DMS53 (cell line): Measurements from ENCODE around the gene SLC24A4.
A peak's percentile ranks its signal among the peaks of the same experiment; 100 is the strongest.

Source experiments
- DNase-seq: peaks from one replicate; lab custom pipeline; 2025; lab: John Stamatoyannopoulos, UW

SLC24A4 gene

GRCh38 chr14:92316176-92316575 is 6.8 kb upstream of the SLC24A4 start:
- DNase-seq = no peak

DNA sequence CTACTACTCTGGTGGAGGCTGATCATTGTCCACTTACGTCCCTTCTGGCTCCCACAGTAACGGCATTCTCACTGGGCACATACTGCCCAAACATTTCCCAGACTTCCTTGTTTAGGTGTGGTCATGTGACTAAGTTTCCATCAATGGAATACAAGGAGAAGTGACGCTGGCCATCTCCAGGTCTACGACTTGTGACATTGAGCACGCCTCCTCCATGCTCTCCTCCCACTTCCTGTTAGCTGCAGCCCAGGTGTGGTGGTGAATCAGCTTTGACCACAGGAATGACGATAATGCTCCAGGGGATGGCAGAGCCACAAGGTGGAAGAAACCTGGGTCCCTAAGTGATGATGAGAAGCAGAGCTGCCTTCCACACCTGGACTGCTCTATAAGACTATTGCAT is 6.0 kb upstream of the SLC24A4 start:
- DNase-seq = peak; percentile 43

DNA sequence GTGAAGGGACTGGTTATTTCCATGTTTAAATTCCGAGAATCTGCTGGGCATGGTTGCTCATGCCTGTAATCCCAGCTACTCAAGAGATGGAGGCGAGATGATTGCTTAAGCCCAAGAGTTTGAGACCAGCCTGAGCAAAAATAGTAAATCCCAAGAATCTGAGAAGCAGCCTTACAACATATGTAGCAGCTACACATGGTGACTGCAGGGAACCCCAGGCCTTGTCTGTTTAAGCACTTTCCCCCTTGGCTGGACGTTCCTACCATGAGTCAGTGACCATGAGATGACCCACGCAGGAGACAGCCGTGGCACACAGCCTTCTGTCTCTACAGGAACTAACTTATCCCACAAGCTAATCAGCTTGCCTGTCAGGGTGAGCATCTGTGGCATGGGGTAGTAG is 5.5 kb upstream of the SLC24A4 start:
- no peak for DNase-seq

DNA sequence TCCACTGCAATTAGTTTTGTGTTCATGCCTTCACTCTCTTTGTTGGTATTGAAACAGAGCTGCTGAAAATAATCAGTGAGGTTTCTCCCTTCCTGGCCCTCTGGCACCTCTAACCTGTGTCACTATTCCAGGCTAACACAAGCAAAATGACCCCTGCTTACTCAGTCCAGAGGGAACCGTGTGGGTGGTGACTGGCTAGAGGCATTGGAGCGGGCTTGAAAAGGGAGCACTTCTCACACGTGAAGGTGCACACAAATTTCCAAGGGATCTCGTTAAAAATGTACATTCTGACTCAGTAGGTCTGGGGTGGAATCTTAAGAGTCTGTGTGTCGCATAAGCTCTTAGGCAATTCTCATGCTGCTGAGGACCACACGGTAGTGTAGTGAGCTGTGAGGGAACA is 1.3 kb upstream of the SLC24A4 start:
- no peak for DNase-seq

GRCh38 chr14:92322516-92322915 is 449 bp upstream of the SLC24A4 start:
- no peak for DNase-seq

- DNase-seq = no peak
Observed at GRCh38 chr14:92323916-92324818, 1.2 kb downstream of the SLC24A4 start.

DNA sequence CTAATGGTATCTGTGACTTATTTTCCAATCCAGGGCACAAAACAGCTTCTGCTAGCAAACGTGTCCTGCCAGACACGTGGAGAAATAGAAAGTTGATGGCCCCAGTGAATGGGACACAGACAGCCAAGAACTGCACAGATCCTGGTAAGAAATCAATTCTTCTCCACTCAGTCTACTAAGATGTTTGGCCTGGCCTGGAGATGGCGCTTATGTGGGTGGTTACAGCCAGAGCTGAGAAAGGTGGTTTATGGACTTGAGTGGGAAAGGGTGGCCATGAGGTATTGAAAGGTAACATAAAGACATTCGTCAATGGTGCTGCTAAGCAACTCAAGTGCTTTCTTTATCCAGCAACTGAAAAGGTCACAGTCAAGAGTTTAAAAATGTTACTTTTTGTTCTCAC is 2.9 kb downstream of the SLC24A4 start:
- peak; percentile 6 for DNase-seq

GRCh38 chr14:92328664-92329255 is 5.8 kb downstream of the SLC24A4 start:
- DNase-seq = no peak

- DNase-seq = no peak
Observed at GRCh38 chr14:92334050-92334449, 11.1 kb downstream of the SLC24A4 start.

GRCh38 chr14:92336363-92336762 is 13.4 kb downstream of the SLC24A4 start:
- no peak for DNase-seq

DNA sequence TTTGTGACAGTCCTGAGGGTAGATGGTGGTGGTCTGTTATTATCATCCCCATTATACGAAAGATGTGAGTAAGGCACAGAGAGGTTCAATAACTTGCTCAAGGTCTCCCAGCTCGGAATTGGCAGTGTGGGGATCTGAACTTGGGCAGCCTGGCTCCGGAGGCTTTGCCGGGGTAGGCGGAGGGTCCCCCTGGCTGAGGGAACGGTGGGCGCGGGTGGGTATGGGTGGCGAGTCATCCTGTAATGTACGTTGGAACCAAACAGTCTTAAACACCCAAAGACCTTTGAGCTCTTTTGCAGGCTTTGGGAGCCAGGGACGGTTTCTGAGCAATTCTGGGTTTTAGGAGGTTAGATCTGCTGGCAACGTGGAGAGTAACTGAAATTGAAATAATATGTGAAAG is 16.5 kb downstream of the SLC24A4 start:
- DNase-seq = no peak

DNA sequence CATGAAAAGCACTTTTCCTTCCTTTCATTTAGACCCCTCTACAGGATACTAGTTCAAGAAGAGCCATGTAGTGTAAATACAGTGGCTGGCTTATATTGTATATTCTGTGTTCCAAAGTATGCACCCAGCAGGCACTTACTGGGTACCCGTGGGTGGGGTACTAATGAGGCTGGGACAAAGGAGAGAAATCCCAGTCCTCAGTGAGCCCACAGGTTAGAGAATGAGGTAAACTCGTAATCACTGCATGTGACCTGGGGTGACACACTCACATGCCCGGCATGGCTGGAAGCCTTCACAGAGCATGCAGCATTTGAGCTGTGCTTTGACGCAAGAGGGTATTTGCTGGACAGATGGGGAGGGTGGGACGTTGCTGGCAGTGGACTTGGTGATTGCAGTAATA is 17.1 kb downstream of the SLC24A4 start:
- no peak for DNase-seq

DNA sequence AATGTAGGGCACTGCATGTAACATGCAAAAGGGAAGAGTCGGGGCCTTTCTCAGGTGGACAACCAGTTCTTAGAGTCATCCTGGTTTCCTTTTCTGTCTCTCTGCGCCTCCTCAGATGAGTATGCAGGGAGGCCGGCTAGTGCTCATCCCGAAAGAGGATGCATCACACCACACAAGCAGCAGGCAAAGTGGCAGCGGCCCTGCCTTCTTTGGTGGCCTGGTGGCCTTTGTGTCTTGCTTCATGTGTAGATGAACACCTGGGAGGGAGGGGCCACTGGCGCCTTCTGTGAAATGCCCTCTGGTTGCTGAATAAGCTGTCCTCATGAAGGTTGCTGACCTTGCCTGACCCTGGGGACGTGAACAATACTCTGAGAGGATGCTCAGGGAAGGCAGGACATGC is 18.0 kb downstream of the SLC24A4 start:
- DNase-seq = peak; percentile 75

- peak; percentile 26 for DNase-seq
Observed at GRCh38 chr14:92341791-92342190, 18.8 kb downstream of the SLC24A4 start.

- DNase-seq = peak; percentile 98
Observed at GRCh38 chr14:92348154-92348553, 25.2 kb downstream of the SLC24A4 start.

- no peak for DNase-seq
Observed at GRCh38 chr14:92351750-92352149, 28.8 kb downstream of the SLC24A4 start.

- peak; percentile 59 for DNase-seq
Observed at GRCh38 chr14:92352158-92352985, 29.4 kb downstream of the SLC24A4 start.

GRCh38 chr14:92353447-92353846 is 30.5 kb downstream of the SLC24A4 start:
- no peak for DNase-seq

DNA sequence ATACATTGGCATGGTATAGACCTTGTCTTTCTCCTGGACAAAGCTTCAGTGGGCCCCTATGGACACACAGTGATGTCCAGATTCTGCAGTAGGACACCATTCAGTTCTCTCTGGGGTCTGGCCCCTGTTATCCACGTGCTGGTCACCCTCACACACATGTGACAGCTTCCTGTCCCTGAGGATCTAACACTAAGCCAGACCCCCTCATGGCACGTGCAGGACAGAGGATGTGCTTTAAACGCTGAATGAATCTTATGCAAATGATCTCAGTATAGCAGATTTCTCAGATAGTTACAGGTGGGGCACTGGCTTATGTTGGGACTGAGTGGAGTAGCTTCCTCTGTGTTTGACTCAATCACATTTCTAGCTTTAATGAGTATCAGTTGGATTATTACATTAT is 33.7 kb downstream of the SLC24A4 start:
- DNase-seq = no peak

DNA sequence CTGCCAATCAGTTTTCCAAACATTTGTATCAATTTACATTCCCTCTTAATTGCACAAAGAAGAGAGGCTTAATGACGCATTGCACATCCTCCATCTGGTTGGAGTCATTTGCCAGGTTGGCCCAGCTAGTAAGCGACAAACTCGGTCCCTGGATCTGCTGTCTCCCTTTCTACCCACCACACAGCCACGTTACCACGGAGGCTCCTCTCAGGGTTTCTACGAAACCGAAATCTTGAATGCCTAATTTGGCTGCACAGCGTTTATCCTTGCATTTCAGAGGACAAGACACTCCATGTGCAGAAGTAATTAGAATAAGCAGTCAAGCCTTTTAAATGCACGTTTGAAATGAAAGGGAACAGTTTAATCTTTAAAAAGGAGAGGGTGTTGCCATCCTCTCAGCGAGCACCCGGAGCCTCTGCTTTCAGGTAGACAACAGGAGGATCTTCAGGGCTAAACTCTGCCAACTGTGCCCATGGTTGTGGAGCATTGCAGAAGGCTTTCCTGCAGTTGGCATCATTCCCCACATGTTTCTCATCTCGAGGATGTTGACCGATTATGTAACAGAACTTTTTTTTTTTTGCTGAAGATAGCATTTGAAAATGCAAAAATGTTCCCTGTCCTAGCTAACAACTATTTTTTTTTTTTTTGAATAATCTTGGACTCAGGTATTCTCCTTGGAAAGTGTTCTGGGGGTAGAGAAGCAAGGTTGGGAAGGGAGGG is 37.8 kb downstream of the SLC24A4 start:
- DNase-seq = no peak

DNA sequence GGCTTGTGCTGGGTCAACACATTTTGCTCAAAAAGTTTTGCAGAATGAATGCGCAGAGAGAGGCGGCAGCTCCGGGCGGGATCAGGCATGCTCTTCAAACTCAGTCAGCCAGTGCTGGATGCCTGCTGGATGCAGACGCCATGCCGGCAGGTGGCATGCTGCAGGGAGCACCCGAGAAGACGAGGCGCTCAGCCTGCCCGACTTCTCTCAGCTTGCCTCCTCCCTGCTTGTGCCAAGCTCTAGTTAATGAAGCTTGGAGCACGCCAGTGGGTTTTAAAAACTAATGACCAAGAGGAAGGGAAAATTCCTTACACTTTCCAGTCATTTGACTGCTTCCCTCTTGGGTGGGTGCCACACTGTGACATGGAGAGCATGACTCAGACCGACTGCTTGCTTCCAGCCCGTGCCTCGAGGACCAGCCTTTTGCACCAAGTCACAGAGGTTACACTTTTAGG is 39.8 kb downstream of the SLC24A4 start:
- peak; percentile 76 for DNase-seq

- no peak for DNase-seq
Observed at GRCh38 chr14:92366237-92366636, 43.3 kb downstream of the SLC24A4 start.
